Activated B cell treated with CpG ODN at 0.5 μM for 24 hours (primary cell): ENCODE measurements around the gene SLC2A11. TPM values are rescaled to one million over a fixed set of nuclear protein-coding genes. Genes with fewer than 3 reads are reported as not detected.

ENCODE experiments used
- ATAC-seq: fragments of 200-7000 bp; cut with Tn5 transposase; one replicate; pipeline ENCODE4 v1.10.0; 2021; ENCODE audit warnings: low read depth, mild to moderate bottlenecking, moderate library complexity
- CTCF ChIA-PET: fragments of 350-600 bp; sonication (Branson Sonifier 250); formaldehyde crosslinking; loops from one replicate; lab custom pipeline; 2021; ENCODE audit warnings: antibody characterized with exemption; lab: Charles Lee
- POLR2A ChIA-PET: fragments of 350-600 bp; sonication (Branson Sonifier 250); formaldehyde crosslinking; loops from one replicate; lab custom pipeline; 2021; ENCODE audit warnings: antibody characterized with exemption; lab: Charles Lee
- DNase-seq: peaks from one replicate; pipeline ENCODE4 v3.0.0; 2022
- H3K27ac Mint-ChIP-seq: one replicate; pipeline ENCODE4 v1.8.0; 2020; ENCODE audit warnings: mixed read lengths
- H3K27me3 Mint-ChIP-seq: one replicate; pipeline ENCODE4 v1.8.0; 2021; ENCODE audit warnings: mixed read lengths
- H3K36me3 Mint-ChIP-seq: one replicate; pipeline ENCODE4 v1.8.0; 2021; ENCODE audit warnings: low read depth, mixed read lengths
- H3K4me1 Mint-ChIP-seq: one replicate; pipeline ENCODE4 v1.8.0; 2021; ENCODE audit warnings: mixed read lengths
- H3K4me3 Mint-ChIP-seq: one replicate; pipeline ENCODE4 v1.8.0; 2020; ENCODE audit warnings: mild to moderate bottlenecking, mixed read lengths
- H3K9me3 Mint-ChIP-seq: one replicate; pipeline ENCODE4 v1.8.0; 2020; ENCODE audit warnings: mixed read lengths
- CTCF ChIP-seq: fragments of 200-600 bp; IDR thresholded peaks from one replicate; pipeline ENCODE4 v1.8.0; 2022; ENCODE audit warnings: antibody characterized with exemption, mild to moderate bottlenecking
- intact Hi-C: fragments of 100-400 bp; cut with micrococcal nuclease; formaldehyde crosslinking; loops from one replicate; pipeline ENCODE4 v1.15.1; 2024
- total RNA-seq: library from RNA; stranded (reverse); gene quantifications from 2 replicates; pipeline ENCODE4 v1.2.3, GENCODE V29; 2022

The SLC2A11 gene
- total RNA-seq, 1 donor from 2014 or later, result 30.2 TPM

GRCh38 chr22:23849009-23850006 lies 8.4 kb upstream of the SLC2A11 start:
- H3K9me3 Mint-ChIP-seq, result no peaks in the 10 kb centered on the region
- peak; percentile 60 for TF ChIP-seq CTCF
- no peak overlapping the region for H3K27ac Mint-ChIP-seq
- H3K27me3 Mint-ChIP-seq, result no peaks in the 10 kb centered on the region
- H3K4me3 Mint-ChIP-seq, result peak overlapping the region; percentile 70
- H3K4me1 Mint-ChIP-seq, result peaks cover 69% of the 10 kb centered on the region
- ChIA-PET CTCF (interaction anchor here (0.6 to 4.3 kb wide), 25 partner anchors 9 to 310 kb away, joined by 3 to 33 read pairs (median 4); partner anchors contain the start of genes C22orf15, CHCHD10, MMP11 and SLC2A11), POLR2A (interaction anchor here (0.6 to 4.1 kb wide), 15 partner anchors 8 to 799 kb away, joined by 3 to 18 read pairs (median 4); partner anchors contain the start of genes DERL3, MIF, MMP11 and SLC2A11)
- peak; percentile 95 for DNase-seq
- intact Hi-C loops, result loop anchor here (5.0 to 10.0 kb wide), 3 partner anchors 132 to 445 kb away; no protein-coding TSS in a partner anchor
- H3K36me3 Mint-ChIP-seq, result no peaks in the 10 kb centered on the region
- peak; percentile 78 for ATAC-seq

GRCh38 chr22:23850136-23850611 lies 7.5 kb upstream of the SLC2A11 start:
- intact Hi-C loops, result no loop called here
- Mint-ChIP-seq H3K4me3 (peak overlapping the region; percentile 71), H3K4me1 (peaks cover 60% of the 10 kb centered on the region), H3K36me3 (no peaks in the 10 kb centered on the region), H3K9me3 (no peaks in the 10 kb centered on the region), H3K27me3 (no peaks in the 10 kb centered on the region), H3K27ac (peak overlapping the region; percentile 41)
- peak; percentile 37 for ATAC-seq
- no peak for DNase-seq
- TF ChIP-seq CTCF, result no peak
- ChIA-PET CTCF (interaction anchor here (0.6 to 4.3 kb wide), 25 partner anchors 8 to 311 kb away, joined by 3 to 33 read pairs (median 4); partner anchors contain the start of genes C22orf15, CHCHD10, MMP11 and SLC2A11), POLR2A (interaction anchor here (0.6 to 4.1 kb wide), 16 partner anchors 7 to 800 kb away, joined by 3 to 18 read pairs (median 4); partner anchors contain the start of genes DERL3, MIF, MMP11 and SLC2A11)

GRCh38 chr22:23856721-23857605 lies 712 bp upstream of the SLC2A11 start:
- CTCF ChIA-PET, result interaction anchor here (0.7 to 3.0 kb wide), 9 partner anchors 7 to 300 kb away, joined by 3 to 16 read pairs (median 6); partner anchors contain the start of genes CHCHD10 and MIF
- peak; percentile 48 for DNase-seq
- intact Hi-C loops, result loop anchor here (5.0 kb wide), 2 partner anchors 35 to 55 kb away; partner anchors contain the start of gene MIF
- Mint-ChIP-seq H3K4me3 (peak overlapping the region; percentile 91), H3K4me1 (peaks cover 21% of the 10 kb centered on the region), H3K27me3 (no peaks in the 10 kb centered on the region), H3K27ac (peak overlapping the region; percentile 94), H3K36me3 (peaks cover 8% of the 10 kb centered on the region), H3K9me3 (no peaks in the 10 kb centered on the region)
- ATAC-seq, result peak; percentile 41
- POLR2A ChIA-PET, result interaction anchor here (0.6 to 3.3 kb wide), 48 partner anchors 8 to 787 kb away, joined by 3 to 84 read pairs (median 5); partner anchors contain the start of genes CABIN1, CHCHD10, DERL3 and GUCD1
- no peak for TF ChIP-seq CTCF

GRCh38 chr22:23858484-23858815 lies 775 bp downstream of the SLC2A11 start:
- DNase-seq, result no peak
- Mint-ChIP-seq H3K27me3 (no peaks in the 10 kb centered on the region), H3K36me3 (peaks cover 21% of the 10 kb centered on the region), H3K27ac (peak overlapping the region; percentile 94), H3K4me3 (peak overlapping the region; percentile 91), H3K9me3 (no peaks in the 10 kb centered on the region), H3K4me1 (peaks cover 22% of the 10 kb centered on the region)
- CTCF ChIA-PET, result interaction anchor here (1.9 to 3.0 kb wide), 3 partner anchors 9 to 298 kb away, joined by 7 to 16 read pairs (median 8); no protein-coding TSS in a partner anchor
- intact Hi-C loops, result loop anchor here (5.0 kb wide), 2 partner anchors 34 to 54 kb away; partner anchors contain the start of gene MIF
- TF ChIP-seq CTCF, result no peak
- POLR2A ChIA-PET, result interaction anchor here (0.6 to 3.3 kb wide), 8 partner anchors 12 to 105 kb away, joined by 3 to 84 read pairs (median 4); partner anchors contain the start of genes CHCHD10, MIF, VPREB3 and ZNF70
- ATAC-seq, result no peak
